Measurements from ENCODE around the gene TLCD3A.
"Not testable (repeated sequence)": the region's sequence is repeated elsewhere in the genome, so short reads cannot be mapped to it uniquely, and the experiment has no call there.

DNA sequence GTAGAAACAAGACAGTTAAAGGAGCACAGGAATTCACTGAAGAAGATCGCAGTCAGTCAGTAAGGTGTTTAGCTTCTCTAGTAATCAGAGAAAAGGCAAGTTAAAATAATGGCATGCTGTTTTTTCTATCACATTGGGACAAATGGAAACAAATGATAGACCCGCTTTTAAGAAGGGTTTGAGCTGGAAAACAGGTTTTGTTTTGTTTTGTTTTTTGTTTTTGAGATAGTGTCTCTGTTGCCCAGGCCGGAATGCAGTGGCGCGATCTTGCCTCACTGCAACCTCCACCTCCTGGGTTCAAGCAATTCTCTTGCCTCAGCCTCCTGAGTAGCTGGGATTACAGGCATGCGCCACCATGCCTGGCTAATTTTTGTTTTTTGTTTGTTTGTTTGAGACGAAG, 53.5 kb downstream of the TLCD3A start:
- TF ChIP-seq, protein P1, sequence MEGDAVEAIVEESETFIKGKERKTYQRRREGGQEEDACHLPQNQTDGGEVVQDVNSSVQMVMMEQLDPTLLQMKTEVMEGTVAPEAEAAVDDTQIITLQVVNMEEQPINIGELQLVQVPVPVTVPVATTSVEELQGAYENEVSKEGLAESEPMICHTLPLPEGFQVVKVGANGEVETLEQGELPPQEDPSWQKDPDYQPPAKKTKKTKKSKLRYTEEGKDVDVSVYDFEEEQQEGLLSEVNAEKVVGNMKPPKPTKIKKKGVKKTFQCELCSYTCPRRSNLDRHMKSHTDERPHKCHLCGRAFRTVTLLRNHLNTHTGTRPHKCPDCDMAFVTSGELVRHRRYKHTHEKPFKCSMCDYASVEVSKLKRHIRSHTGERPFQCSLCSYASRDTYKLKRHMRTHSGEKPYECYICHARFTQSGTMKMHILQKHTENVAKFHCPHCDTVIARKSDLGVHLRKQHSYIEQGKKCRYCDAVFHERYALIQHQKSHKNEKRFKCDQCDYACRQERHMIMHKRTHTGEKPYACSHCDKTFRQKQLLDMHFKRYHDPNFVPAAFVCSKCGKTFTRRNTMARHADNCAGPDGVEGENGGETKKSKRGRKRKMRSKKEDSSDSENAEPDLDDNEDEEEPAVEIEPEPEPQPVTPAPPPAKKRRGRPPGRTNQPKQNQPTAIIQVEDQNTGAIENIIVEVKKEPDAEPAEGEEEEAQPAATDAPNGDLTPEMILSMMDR (conservative IDR thresholded peaks at IDR 0.05; ENCODE audit: low read length): not testable (repeated sequence)
- TF ChIP-seq EZH2phosphoT487 (IDR thresholded peaks at IDR 0.05; ENCODE audit: borderline replicate concordance, low read depth, low read length): not testable (repeated sequence)
